Amniotic epithelial cell (primary cell): Measurements from ENCODE around the gene MUC4.
A peak's percentile ranks its signal among the peaks of the same experiment; 100 is the strongest.

ENCODE experiments used
- DNase-seq: peaks from one replicate; pipeline ENCODE4 v3.0.0-alpha.2; 2010; ENCODE audit warnings: low read depth

Gene MUC4, protein sequence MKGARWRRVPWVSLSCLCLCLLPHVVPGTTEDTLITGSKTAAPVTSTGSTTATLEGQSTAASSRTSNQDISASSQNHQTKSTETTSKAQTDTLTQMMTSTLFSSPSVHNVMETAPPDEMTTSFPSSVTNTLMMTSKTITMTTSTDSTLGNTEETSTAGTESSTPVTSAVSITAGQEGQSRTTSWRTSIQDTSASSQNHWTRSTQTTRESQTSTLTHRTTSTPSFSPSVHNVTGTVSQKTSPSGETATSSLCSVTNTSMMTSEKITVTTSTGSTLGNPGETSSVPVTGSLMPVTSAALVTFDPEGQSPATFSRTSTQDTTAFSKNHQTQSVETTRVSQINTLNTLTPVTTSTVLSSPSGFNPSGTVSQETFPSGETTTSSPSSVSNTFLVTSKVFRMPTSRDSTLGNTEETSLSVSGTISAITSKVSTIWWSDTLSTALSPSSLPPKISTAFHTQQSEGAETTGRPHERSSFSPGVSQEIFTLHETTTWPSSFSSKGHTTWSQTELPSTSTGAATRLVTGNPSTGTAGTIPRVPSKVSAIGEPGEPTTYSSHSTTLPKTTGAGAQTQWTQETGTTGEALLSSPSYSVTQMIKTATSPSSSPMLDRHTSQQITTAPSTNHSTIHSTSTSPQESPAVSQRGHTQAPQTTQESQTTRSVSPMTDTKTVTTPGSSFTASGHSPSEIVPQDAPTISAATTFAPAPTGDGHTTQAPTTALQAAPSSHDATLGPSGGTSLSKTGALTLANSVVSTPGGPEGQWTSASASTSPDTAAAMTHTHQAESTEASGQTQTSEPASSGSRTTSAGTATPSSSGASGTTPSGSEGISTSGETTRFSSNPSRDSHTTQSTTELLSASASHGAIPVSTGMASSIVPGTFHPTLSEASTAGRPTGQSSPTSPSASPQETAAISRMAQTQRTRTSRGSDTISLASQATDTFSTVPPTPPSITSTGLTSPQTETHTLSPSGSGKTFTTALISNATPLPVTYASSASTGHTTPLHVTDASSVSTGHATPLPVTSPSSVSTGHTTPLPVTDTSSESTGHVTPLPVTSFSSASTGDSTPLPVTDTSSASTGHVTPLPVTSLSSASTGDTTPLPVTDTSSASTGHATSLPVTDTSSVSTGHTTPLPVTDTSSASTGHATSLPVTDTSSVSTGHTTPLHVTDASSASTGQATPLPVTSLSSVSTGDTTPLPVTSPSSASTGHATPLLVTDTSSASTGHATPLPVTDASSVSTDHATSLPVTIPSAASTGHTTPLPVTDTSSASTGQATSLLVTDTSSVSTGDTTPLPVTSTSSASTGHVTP (N-terminal part only)

DNA sequence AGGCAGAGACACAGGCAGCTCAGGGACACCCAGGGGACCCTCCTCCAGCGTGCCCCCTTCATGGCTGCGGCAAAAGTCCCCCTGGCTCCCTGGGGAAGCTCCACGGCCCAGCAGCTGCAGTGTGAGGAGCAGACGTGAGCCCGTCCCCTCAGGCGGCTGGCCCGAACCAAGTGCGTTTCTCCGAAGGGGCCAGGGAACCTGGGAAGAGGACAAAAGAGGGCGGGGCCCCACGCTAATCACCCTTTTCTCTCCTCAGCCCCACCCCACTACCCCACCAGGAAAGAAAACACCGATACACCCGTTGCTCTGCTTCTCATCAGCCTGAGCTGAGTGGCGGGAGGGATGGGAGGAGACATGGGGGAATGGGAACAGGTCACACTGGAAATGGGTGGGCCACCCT, at the start of gene MUC4:
TSS of gene MUC4 (minus strand) at position 174 of the 400 bp plus-strand sequence. CDS start at position 62, 112 bp downstream.
- no peak for DNase-seq

- DNase-seq = no peak
Observed at GRCh38 chr3:195860456-195860855, 48.7 kb upstream of the MUC4 start.

DNA sequence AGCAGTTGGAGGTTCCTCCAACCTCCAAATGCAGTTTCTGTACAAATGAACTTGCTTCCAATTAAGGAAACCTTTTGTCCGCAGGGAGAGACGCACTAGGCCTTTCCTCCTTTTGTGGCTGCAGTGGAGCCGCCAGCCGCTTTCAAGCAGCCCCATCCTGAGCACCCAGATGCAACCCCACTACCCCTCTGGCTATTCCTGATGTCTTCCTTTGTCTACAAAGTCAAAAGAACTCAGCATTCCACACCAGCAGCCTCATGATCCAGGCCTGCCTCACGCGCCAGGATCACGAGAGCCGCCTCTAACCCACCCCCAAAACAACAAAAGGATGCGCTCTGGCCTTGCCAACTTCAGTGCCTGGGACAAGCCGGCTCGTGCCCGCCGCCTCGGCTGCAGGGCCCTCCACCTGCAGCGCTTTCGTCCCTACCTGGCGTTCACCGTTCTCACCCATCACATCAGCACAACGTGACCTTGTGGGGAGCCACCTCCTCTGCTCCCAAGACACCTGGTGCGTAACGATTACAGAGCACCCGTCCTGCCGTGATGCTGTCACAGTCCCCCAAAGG, 48.2 kb upstream of the MUC4 start:
- no peak for DNase-seq

- peak; percentile 20 for DNase-seq
Observed at GRCh38 chr3:195859061-195859845, 47.5 kb upstream of the MUC4 start.

DNA sequence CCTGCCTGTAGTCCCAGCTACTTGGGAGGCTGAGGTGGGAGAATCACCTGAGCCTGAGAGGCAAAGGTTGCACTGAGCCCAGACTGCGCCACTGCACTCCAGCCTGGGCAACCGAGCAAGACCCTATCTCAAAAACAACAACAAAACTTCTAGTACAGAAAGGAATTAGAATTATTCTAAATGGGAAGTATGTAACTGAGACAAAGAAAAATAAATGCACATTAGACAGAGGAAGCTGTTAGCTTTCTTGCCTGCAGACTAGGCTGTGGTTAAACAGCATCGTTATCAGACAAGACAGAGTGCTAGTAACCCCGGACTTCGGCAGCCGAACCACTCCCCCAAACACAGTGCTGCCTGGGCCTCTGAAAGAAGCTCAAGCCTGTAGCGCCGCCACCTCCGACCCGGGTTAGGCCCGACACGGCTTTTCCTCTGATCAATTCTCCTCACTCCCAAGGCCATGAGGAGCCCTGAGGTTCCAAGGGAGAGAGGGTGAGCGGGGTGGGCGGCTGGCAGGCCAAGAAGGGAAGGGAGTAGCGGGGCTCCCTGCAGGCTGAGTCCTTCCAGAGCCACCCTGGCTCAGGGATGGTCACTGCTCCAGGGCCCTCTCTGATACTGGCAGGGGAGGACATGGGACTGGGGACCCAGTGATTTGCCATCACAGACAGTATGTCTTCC, 44.8 kb upstream of the MUC4 start:
- DNase-seq = no peak

DNA sequence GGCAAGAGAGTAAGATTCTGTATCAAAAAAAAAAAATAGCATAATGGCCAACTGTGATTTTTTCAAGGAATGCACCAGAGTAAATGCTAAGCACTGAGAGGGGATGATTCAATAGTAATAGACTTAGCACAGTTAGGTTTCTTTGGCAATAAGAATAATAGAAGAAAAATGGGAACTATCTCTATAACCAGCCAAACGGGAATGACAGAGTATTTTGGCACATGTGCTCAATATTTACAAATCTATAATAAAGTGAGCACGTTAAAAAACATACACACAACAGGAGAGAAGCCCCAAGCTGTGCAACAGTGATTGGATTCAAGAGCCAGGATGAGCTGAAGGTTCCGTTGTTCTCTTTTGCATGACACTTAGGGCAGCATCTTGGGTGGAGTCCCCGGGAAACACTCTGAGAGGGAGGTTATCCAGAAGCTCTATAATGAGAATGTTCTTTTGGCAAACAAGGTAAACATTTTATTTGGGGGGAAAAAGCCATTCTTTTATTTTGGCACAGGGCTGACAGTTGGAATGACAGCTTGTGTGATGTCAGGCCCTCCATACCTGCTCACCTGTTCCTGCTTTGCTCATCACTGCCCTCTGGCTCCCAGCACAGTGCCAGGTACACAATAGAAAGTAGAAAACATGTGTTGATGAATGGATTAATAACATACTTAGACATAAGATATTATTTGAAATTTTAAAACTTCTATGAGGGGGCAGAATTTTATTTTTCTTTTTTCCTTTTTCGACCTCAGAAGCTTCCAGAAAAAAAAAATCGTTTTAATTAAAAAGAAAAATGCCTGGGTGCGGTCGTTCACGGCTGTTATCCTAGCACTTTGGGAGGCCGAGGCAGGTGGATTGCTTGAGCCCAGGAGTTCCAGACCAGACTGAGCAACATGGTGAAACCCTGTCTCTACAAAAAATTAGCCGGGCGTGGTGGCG, 44.0 kb upstream of the MUC4 start:
- no peak for DNase-seq

DNA sequence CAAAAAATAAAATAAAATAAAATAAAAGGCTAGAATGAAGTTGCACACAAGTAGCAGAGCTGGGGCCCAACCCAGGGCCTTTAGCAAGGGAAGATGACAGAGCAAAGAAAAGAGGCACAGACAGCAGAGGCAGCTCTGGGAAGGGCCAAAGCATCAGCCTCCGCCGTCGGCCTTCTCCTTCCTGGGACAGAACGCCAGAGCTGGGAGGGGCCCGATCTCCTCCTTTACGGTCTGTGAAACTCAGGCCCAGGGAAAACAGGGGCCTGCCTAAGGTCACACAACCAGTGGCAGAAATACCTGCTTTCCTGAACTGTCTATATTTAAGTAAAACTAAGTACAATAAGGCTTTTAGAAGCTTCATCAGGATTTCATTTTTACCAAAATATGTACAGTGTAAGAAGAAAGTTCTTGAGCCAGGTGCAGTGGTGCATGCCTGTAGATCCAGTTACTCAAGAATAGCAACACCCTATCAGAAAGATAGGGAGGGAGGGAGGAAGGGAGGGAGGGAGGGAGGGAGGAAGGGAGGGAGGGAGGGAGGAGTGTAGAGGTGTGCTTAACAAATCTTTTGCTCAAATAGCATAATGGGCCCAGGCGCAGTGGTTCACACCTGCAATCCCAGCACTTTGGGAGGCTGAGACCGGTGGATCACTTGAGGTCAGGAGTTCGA, 43.0 kb upstream of the MUC4 start:
- DNase-seq = no peak

DNA sequence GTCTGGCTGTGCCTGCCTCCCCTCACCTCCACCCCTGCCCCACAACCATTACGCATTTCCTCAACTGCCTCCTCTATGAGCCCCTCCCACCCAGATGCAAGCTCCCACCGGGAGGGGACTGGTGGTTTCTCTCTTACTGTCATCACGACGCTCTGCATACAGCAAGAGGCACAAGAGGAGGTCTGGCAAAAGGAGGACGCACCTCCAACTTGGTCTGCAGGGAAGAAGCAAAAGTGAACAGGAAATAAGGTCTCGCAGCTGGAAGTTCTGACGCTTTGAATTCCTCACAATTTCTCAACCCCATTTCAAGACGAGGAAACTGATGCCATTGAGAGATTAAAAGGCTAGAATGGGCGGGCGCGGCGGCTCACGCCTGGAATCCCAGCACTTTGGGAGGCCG, 42.3 kb upstream of the MUC4 start:
- DNase-seq = no peak

GRCh38 chr3:195853036-195853435, 41.3 kb upstream of the MUC4 start:
- no peak for DNase-seq

GRCh38 chr3:195850857-195851543, 39.3 kb upstream of the MUC4 start:
- peak; percentile 89 for DNase-seq

- DNase-seq = no peak
Observed at GRCh38 chr3:195849322-195850074, 37.8 kb upstream of the MUC4 start.

- peak; percentile 85 for DNase-seq
Observed at GRCh38 chr3:195847055-195847950, 35.6 kb upstream of the MUC4 start.

DNA sequence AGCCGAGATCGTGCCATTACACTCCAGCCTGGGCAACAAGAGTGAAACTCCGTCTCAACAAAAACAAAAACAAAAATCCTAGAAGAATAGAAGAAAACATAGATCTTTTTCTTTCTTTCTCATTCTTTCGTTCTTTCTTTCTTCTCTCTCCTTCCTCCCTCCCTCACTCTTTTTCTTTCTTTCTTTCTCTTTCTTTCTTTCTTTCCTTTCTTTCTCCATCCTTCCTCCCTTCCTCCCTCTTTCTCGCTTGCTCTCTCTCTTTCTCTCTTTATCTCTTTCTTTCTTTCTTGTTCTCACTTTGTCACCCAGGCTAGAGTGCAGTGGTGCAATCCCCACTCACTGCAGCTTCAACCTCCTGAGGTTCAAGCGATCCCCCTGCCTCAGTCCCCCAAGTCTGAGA, 33.8 kb upstream of the MUC4 start:
- DNase-seq = no peak

DNA sequence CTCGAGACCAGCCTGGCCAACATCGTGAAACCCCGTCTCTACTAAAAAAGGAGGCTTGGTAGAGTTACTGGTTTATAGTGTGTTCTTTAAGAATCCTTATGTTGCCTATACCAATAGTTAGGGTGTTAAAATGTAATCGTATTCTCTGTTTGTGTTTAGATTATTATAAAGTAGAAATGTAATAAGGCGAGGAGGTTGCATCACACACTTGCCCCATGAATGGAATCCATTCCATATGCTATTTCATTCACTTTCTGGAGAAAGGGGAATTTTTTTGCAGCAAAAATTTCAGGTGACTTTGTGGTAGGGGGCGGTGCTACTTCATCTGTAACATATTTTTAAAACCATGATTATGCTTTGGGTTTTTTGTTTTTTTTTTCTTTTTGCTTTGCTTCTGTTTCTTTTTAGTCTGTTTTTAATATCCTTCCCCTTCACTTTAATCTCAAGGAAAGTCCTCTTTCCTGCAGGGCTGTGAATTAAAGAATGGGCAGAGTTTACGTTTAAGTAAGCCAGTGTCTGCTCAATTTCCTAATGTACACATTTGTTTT, 33.0 kb upstream of the MUC4 start:
- DNase-seq = no peak

DNA sequence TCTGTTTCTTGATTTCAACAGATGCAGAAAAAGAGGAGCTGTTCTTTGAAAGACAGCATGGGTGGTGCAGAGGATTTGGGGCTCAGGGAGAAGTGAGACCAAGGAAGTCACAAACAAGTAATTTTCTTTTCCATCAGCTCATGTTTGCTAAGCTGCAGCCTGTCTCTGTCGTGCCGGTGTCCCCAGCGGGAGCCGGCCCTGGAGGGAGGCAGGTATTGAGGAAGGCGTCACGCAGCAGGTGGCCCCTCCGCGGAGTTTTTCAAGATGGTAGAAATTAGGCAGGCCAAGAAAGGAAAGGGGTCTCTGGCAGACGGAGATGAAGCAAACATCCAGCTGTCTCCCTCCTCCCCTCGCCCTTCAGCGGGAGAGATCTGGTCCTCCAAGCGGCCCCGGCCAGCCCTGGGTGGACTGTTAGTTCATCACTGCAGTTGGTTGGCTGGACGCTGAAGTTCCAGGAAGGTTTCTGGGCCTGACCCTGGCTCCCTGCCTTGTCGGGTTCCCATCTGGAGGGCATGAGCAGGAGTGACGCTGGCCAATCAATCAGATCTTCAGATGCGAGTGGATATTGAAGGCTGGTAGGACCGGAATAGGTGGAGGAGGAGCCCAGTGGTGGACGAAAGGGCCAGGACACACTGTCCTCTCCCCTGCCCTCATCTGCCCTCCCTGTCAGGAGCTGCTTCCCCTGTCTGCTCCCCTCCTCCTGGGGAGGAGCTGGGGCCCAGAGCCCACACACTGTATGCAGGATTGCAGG, 27.7 kb upstream of the MUC4 start:
- DNase-seq = no peak
